ENCODE data around the gene OR8K1. TPM values are rescaled to one million over a fixed set of nuclear protein-coding genes. Genes with fewer than 3 reads are reported as not detected.

OR8K1 gene
- polyA plus RNA-seq, 1 of the 3 experiments (the other 2 are of a cell fraction): not detected

- Histone ChIP-seq H3K9ac (no peak overlapping the region), H3K9me3 (no peaks in the 10 kb centered on the region), H3K27me3 (ENCODE audit: insufficient read depth) (no peaks in the 10 kb centered on the region), H3K79me2 (ENCODE audit: insufficient read depth) (no peaks in the 10 kb centered on the region), H4K20me1 (ENCODE audit: insufficient read depth) (no peaks in the 10 kb centered on the region), H3K9me2 (no peaks in the 10 kb centered on the region), H3F3A (replicated peaks; ENCODE audit: insufficient read depth) (no peaks in the 10 kb centered on the region), H3K27ac (ENCODE audit: low read depth in 2 of 2, low read length in 1 of 2) (no peak overlapping the region), H3K4me1 (ENCODE audit: control insufficient read depth in 1 of 2, insufficient read depth in 2 of 2, low read depth in 1 of 2, low read length in 1 of 2) (no peaks in the 10 kb centered on the region), H3K36me3 (replicated peaks in 1 of 2; ENCODE audit: control insufficient read depth in 1 of 2, insufficient read depth in 2 of 2, low read length in 1 of 2) (no peaks in the 10 kb centered on the region), H2AFZ (ENCODE audit: low read depth) (no peak overlapping the region), H3K4me3 (ENCODE audit: low read depth in 2 of 2, low read length in 1 of 2) (no peak overlapping the region), H3K4me2 (no peak overlapping the region)
- CTCF ChIA-PET: no interaction called here
- POLR2A ChIA-PET: no interaction called here
- no peak for DNase-seq
- TF ChIP-seq REST (IDR thresholded peaks at IDR 0.05; ENCODE audit: low read depth, low read length): no peak
- no peak for TF ChIP-seq FOXJ3 (CRISPR knock-in tag; IDR thresholded peaks at IDR 0.05)
- TF ChIP-seq POLR2AphosphoS5 (IDR thresholded peaks at IDR 0.05; ENCODE audit: low read depth, low read length): no peak
- TF ChIP-seq SIN3A (IDR thresholded peaks at IDR 0.05; ENCODE audit: borderline replicate concordance, low read depth, low read length): no peak
- TF ChIP-seq CHD2 (IDR thresholded peaks at IDR 0.05; ENCODE audit: low read length, partially characterized antibody): no peak
- TF ChIP-seq MEF2A (IDR thresholded peaks at IDR 0.05; ENCODE audit: borderline replicate concordance, low read depth): no peak
- TF ChIP-seq, protein P1, sequence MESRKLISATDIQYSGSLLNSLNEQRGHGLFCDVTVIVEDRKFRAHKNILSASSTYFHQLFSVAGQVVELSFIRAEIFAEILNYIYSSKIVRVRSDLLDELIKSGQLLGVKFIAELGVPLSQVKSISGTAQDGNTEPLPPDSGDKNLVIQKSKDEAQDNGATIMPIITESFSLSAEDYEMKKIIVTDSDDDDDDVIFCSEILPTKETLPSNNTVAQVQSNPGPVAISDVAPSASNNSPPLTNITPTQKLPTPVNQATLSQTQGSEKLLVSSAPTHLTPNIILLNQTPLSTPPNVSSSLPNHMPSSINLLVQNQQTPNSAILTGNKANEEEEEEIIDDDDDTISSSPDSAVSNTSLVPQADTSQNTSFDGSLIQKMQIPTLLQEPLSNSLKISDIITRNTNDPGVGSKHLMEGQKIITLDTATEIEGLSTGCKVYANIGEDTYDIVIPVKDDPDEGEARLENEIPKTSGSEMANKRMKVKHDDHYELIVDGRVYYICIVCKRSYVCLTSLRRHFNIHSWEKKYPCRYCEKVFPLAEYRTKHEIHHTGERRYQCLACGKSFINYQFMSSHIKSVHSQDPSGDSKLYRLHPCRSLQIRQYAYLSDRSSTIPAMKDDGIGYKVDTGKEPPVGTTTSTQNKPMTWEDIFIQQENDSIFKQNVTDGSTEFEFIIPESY (IDR thresholded peaks at IDR 0.05; ENCODE audit: borderline replicate concordance, low read depth): no peak
- no peak for TF ChIP-seq NFIC (IDR thresholded peaks at IDR 0.05; ENCODE audit: borderline replicate concordance)
- TF ChIP-seq EP300 (IDR thresholded peaks at IDR 0.05; ENCODE audit: borderline replicate concordance in 1 of 2, low read depth in 1 of 2, low read length in 1 of 2): no peak
- no peak for TF ChIP-seq RFX5 (IDR thresholded peaks at IDR 0.05; ENCODE audit: low read length)
- TF ChIP-seq RXRA (IDR thresholded peaks at IDR 0.05; ENCODE audit: borderline replicate concordance, low read depth): no peak
- TF ChIP-seq, protein P2, sequence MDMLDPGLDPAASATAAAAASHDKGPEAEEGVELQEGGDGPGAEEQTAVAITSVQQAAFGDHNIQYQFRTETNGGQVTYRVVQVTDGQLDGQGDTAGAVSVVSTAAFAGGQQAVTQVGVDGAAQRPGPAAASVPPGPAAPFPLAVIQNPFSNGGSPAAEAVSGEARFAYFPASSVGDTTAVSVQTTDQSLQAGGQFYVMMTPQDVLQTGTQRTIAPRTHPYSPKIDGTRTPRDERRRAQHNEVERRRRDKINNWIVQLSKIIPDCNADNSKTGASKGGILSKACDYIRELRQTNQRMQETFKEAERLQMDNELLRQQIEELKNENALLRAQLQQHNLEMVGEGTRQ (IDR thresholded peaks at IDR 0.05; ENCODE audit: borderline replicate concordance, low read depth, low read length): no peak
- no peak for TF ChIP-seq MAX (IDR thresholded peaks at IDR 0.05; ENCODE audit: low read depth)
- no peak for TF ChIP-seq ELF1 (IDR thresholded peaks at IDR 0.05)
- TF ChIP-seq NRF1 (IDR thresholded peaks at IDR 0.05; ENCODE audit: low read depth, low read length): no peak
- no peak for TF ChIP-seq RCOR1 (IDR thresholded peaks at IDR 0.05; ENCODE audit: low read length)
- 0% methylated on average over 3 of the region's 3 CpGs for WGBS (ENCODE audit: low lambda C conversion rate)
These were observed 38.0 kb upstream of the OR8K1 start for GRCh38 chr11:56307836-56308235.

Measured in SK-N-SH (cell line).